Measurements from ENCODE around the gene EXOC3. TPM values are rescaled to one million over a fixed set of nuclear protein-coding genes. Genes with fewer than 3 reads are reported as not detected.

Gene EXOC3
- total RNA-seq, 1 experiment from 2014 or later: 55.0 TPM

DNA sequence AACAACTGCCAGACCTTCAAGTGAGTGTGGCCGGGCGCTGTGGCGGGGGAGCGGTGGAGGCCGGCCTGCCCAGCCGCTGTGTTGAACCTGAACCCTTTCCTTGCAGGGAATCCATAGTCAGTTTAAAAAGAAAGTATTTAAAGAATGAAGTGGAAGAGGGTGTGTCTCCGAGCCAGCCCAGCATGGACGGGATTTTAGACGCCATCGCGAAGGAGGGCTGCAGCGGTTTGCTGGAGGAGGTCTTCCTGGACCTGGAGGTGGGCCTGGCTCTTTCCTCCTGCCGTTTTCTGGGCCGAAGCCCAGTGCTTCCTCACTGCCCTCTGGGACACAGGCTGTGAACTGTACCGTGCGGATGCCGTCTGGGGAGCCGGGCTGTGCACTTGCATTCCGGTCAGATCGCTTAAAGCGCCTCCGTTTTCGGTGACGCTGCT, 19.1 kb downstream of the EXOC3 start:
- ATAC-seq (no peak), DNase-seq (ENCODE audit: low read depth, low spot score) (no peak)
- H3K27me3 ChIP-seq (ENCODE audit: control insufficient read depth, insufficient read depth, low read length): no peaks in the 10 kb centered on the region
- no peaks in the 10 kb centered on the region for H3K9me3 ChIP-seq (ENCODE audit: control insufficient read depth, insufficient read depth, low read depth, low read length)
- peaks cover 13% of the 10 kb centered on the region for H3K36me3 ChIP-seq (ENCODE audit: control insufficient read depth, insufficient read depth, low read length)
- intact Hi-C loops (cut with micrococcal nuclease; ENCODE audit: unreplicated experiment): no loop called here
- no peaks in the 10 kb centered on the region for H3K4me1 ChIP-seq (ENCODE audit: control insufficient read depth, insufficient read depth, low read length)
- BruUV-seq (replicated peaks): no TSS peak
- POLR2A ChIA-PET: no interaction called here
- CTCF ChIA-PET: no interaction called here
- no peak overlapping the region for H3K4me3 ChIP-seq (ENCODE audit: low read depth in 2 of 2, low read length in 2 of 2)
- H3K27ac ChIP-seq (ENCODE audit: low read length): no peak overlapping the region
- TF ChIP-seq, protein P1, sequence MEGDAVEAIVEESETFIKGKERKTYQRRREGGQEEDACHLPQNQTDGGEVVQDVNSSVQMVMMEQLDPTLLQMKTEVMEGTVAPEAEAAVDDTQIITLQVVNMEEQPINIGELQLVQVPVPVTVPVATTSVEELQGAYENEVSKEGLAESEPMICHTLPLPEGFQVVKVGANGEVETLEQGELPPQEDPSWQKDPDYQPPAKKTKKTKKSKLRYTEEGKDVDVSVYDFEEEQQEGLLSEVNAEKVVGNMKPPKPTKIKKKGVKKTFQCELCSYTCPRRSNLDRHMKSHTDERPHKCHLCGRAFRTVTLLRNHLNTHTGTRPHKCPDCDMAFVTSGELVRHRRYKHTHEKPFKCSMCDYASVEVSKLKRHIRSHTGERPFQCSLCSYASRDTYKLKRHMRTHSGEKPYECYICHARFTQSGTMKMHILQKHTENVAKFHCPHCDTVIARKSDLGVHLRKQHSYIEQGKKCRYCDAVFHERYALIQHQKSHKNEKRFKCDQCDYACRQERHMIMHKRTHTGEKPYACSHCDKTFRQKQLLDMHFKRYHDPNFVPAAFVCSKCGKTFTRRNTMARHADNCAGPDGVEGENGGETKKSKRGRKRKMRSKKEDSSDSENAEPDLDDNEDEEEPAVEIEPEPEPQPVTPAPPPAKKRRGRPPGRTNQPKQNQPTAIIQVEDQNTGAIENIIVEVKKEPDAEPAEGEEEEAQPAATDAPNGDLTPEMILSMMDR (IDR thresholded peaks at IDR 0.05): no peak
- TF ChIP-seq, protein P2, sequence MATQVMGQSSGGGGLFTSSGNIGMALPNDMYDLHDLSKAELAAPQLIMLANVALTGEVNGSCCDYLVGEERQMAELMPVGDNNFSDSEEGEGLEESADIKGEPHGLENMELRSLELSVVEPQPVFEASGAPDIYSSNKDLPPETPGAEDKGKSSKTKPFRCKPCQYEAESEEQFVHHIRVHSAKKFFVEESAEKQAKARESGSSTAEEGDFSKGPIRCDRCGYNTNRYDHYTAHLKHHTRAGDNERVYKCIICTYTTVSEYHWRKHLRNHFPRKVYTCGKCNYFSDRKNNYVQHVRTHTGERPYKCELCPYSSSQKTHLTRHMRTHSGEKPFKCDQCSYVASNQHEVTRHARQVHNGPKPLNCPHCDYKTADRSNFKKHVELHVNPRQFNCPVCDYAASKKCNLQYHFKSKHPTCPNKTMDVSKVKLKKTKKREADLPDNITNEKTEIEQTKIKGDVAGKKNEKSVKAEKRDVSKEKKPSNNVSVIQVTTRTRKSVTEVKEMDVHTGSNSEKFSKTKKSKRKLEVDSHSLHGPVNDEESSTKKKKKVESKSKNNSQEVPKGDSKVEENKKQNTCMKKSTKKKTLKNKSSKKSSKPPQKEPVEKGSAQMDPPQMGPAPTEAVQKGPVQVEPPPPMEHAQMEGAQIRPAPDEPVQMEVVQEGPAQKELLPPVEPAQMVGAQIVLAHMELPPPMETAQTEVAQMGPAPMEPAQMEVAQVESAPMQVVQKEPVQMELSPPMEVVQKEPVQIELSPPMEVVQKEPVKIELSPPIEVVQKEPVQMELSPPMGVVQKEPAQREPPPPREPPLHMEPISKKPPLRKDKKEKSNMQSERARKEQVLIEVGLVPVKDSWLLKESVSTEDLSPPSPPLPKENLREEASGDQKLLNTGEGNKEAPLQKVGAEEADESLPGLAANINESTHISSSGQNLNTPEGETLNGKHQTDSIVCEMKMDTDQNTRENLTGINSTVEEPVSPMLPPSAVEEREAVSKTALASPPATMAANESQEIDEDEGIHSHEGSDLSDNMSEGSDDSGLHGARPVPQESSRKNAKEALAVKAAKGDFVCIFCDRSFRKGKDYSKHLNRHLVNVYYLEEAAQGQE (IDR thresholded peaks at IDR 0.05; ENCODE audit: insufficient read depth in 1 of 2, low read depth in 2 of 2, low read length in 1 of 2): no peak
- TF ChIP-seq TCF7L2 (IDR thresholded peaks at IDR 0.05; ENCODE audit: low read depth, low read length) (no peak), POLR2AphosphoS5 (IDR thresholded peaks at IDR 0.05; ENCODE audit: low read depth, low read length) (no peak), SIN3A (IDR thresholded peaks at IDR 0.05; ENCODE audit: borderline replicate concordance, insufficient read depth, low read depth, low read length) (no peak)
- in situ Hi-C loops (cut with HindIII; ENCODE audit: low pct_unique_long_range_greater_than_20kb, low sequenced_read_pairs): no loop called here

DNA sequence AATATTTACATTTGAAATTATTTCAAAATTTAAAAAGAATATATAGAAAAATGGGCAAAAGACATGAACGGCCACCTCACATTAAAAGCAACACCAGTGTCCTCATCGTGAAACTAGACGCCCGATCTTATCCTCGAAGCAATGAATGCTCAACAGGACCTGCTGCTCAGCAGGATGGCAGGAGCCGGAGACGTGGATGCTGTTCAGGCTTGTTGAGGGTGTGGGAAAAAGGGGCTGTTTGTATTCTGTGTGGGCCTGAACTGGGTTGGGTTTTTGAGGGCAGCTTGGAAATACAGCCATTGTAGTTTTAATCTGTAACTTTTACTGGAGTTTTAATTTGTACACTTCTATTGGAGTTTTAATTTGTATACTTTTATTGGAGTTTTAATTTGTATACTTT, 20.3 kb downstream of the EXOC3 start:
- no peak overlapping the region for H3K27ac ChIP-seq (ENCODE audit: low read length)
- no peaks in the 10 kb centered on the region for H3K9me3 ChIP-seq (ENCODE audit: control insufficient read depth, insufficient read depth, low read depth, low read length)
- no peaks in the 10 kb centered on the region for H3K27me3 ChIP-seq (ENCODE audit: control insufficient read depth, insufficient read depth, low read length)
- CTCF ChIA-PET: no interaction called here
- no peak for TF ChIP-seq SIN3A (IDR thresholded peaks at IDR 0.05; ENCODE audit: borderline replicate concordance, insufficient read depth, low read depth, low read length)
- TF ChIP-seq, protein P2 (IDR thresholded peaks at IDR 0.05; ENCODE audit: insufficient read depth in 1 of 2, low read depth in 2 of 2, low read length in 1 of 2): no peak
- TF ChIP-seq POLR2AphosphoS5 (IDR thresholded peaks at IDR 0.05; ENCODE audit: low read depth, low read length): no peak
- no peak for TF ChIP-seq TCF7L2 (IDR thresholded peaks at IDR 0.05; ENCODE audit: low read depth, low read length)
- TF ChIP-seq, protein P1 (IDR thresholded peaks at IDR 0.05): no peak
- POLR2A ChIA-PET: interaction anchor here (0.6 kb wide), 1 partner anchor 148 kb away, joined by 4 read pairs; no protein-coding TSS in a partner anchor
- H3K4me1 ChIP-seq (ENCODE audit: control insufficient read depth, insufficient read depth, low read length): no peaks in the 10 kb centered on the region
- peaks cover 9% of the 10 kb centered on the region for H3K36me3 ChIP-seq (ENCODE audit: control insufficient read depth, insufficient read depth, low read length)
- no peak for DNase-seq (ENCODE audit: low read depth, low spot score)
- H3K4me3 ChIP-seq (ENCODE audit: low read depth in 2 of 2, low read length in 2 of 2): no peak overlapping the region
- no TSS peak for BruUV-seq (replicated peaks)
- ATAC-seq: no peak
- intact Hi-C loops (cut with micrococcal nuclease; ENCODE audit: unreplicated experiment): no loop called here
- in situ Hi-C loops (cut with HindIII; ENCODE audit: low pct_unique_long_range_greater_than_20kb, low sequenced_read_pairs): no loop called here
